ENCODE measurements around the gene PLSCR3.
A peak's percentile ranks its signal among the peaks of the same experiment; 100 is the strongest.

Gene PLSCR3

DNA sequence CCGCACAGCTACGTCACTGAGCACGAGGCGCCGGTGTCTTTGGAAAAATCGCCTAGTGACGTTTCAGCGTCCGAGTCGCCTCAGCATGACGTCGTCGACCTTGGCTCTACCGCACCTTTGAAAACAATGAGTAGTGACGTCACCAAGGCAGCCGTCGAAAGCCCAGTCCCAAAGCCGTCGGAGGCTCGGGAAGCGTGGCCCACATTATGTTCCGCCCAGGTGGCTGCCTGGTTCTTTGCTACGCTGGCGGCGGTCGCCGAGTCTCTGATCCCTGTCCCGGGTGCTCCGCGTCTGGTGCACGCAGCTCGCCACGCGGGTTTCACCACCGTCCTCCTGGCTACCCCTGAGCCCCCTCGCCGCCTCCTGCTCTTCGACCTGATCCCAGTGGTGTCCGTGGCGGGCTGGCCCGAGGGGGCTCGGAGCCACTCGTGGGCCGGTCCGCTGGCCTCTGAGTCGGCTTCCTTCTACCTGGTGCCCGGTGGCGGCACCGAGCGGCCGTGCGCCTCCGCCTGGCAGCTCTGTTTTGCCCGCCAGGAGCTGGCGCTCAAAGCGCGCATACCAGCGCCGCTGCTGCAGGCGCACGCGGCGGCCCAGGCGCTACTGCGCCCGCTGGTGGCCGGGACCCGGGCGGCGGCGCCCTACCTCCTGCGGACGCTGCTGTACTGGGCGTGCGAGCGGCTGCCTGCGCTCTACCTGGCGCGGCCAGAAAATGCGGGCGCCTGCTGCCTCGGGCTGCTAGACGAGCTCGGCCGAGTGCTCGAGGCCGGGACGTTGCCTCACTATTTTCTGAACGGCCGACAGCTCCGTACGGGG is 42.4 kb upstream of the PLSCR3 start:
- no peaks in the 10 kb centered on the region for H3K36me3 ChIP-seq
- peak overlapping the region; percentile 57 for H3K4me3 ChIP-seq (ENCODE audit: low read depth, low read length)
- DNase-seq, result peak; percentile 81
- TF ChIP-seq CTCF (IDR thresholded peaks at IDR 0.05; ENCODE audit: low read depth, low read length), result peak; percentile 47
- peaks cover 9% of the 10 kb centered on the region for H3K27me3 ChIP-seq
- no peaks in the 10 kb centered on the region for H3K4me1 ChIP-seq
- H3K9me3 ChIP-seq, result no peaks in the 10 kb centered on the region

GRCh38 chr17:7435676-7436555 is 41.6 kb upstream of the PLSCR3 start:
- no peaks in the 10 kb centered on the region for H3K4me1 ChIP-seq
- no peak for DNase-seq
- peaks cover 9% of the 10 kb centered on the region for H3K27me3 ChIP-seq
- H3K9me3 ChIP-seq, result no peaks in the 10 kb centered on the region
- TF ChIP-seq CTCF (IDR thresholded peaks at IDR 0.05; ENCODE audit: low read depth, low read length), result no peak
- no peak overlapping the region for H3K4me3 ChIP-seq (ENCODE audit: low read depth, low read length)
- H3K36me3 ChIP-seq, result no peaks in the 10 kb centered on the region

- H3K9me3 ChIP-seq, result no peaks in the 10 kb centered on the region
- no peak for TF ChIP-seq CTCF (IDR thresholded peaks at IDR 0.05; ENCODE audit: low read depth, low read length)
- no peak overlapping the region for H3K4me3 ChIP-seq (ENCODE audit: low read depth, low read length)
- no peaks in the 10 kb centered on the region for H3K27me3 ChIP-seq
- no peaks in the 10 kb centered on the region for H3K4me1 ChIP-seq
- H3K36me3 ChIP-seq, result no peaks in the 10 kb centered on the region
- no peak for DNase-seq
These were observed 38.0 kb upstream of the PLSCR3 start for GRCh38 chr17:7432296-7432695.

- Histone ChIP-seq H3K27me3 (no peaks in the 10 kb centered on the region), H3K4me3 (ENCODE audit: low read depth, low read length) (no peak overlapping the region), H3K4me1 (no peaks in the 10 kb centered on the region), H3K36me3 (no peaks in the 10 kb centered on the region), H3K9me3 (no peaks in the 10 kb centered on the region)
- TF ChIP-seq CTCF (IDR thresholded peaks at IDR 0.05; ENCODE audit: low read depth, low read length), result no peak
- no peak for DNase-seq
These were observed 36.9 kb upstream of the PLSCR3 start for GRCh38 chr17:7431231-7431630.

DNA sequence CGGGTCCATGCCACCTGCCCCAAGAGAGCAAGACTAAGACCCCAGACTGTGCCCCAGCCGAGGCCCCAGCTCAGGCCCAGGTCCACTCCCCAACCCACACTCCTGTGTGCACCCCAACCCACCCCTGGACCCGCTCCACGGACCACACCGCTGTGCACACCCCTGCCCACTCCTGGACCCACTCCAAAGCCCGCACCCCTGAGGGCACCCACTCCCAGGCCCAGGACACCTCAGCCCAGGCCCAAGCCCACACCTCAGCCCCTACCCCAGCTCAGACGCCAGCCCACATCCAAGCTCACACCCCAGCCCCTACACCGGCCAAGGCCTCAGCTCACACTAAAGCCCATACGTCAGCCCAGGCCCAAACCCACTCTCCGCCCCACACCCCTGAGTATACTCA is 35.4 kb upstream of the PLSCR3 start:
- no peak for DNase-seq
- no peaks in the 10 kb centered on the region for H3K27me3 ChIP-seq
- TF ChIP-seq CTCF (IDR thresholded peaks at IDR 0.05; ENCODE audit: low read depth, low read length), result no peak
- no peaks in the 10 kb centered on the region for H3K4me1 ChIP-seq
- no peaks in the 10 kb centered on the region for H3K36me3 ChIP-seq
- H3K4me3 ChIP-seq (ENCODE audit: low read depth, low read length), result no peak overlapping the region
- H3K9me3 ChIP-seq, result no peaks in the 10 kb centered on the region

DNA sequence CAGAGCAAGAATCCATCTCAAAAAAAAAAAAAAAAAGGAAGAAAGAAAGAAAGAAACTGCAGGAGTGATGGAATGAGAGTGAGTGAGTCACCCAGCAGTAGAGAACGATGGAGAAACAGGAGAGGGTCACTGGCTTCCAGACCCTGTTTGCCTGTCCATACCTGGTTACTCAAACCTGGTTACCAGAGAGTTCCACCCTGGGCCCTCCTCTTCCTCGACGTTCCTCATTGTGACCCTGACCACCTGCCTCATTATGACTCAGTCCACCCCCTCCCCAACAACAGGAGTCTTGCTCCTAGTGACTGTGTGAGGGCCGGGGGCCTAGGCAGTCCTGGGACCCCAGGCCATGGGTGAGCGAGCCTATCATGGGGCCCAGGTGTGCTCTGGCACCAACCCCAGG is 34.2 kb upstream of the PLSCR3 start, which contains the start of gene SPEM3:
TSS of gene SPEM3 (plus strand) at position 301 of the 400 bp plus-strand sequence. CDS start at position 347, 46 bp downstream.
- H3K9me3 ChIP-seq, result no peaks in the 10 kb centered on the region
- H3K4me3 ChIP-seq (ENCODE audit: low read depth, low read length), result no peak within 1 kb of the TSS
- H3K27me3 ChIP-seq, result no peaks in the 10 kb centered on the region
- TF ChIP-seq CTCF (IDR thresholded peaks at IDR 0.05; ENCODE audit: low read depth, low read length), result no peak
- no peaks in the 10 kb centered on the region for H3K36me3 ChIP-seq
- DNase-seq, result no peak
- no peaks in the 10 kb centered on the region for H3K4me1 ChIP-seq
